Muscle layer of duodenum (tissue), 2 donors: Measurements from ENCODE around the gene SPRY4.
"Not testable (repeated sequence)": the region's sequence is repeated elsewhere in the genome, so short reads cannot be mapped to it uniquely, and the experiment has no call there.

Source experiments
- H3K27ac ChIP-seq: one replicate; pipeline ENCODE4 v1.7.0; 2013; ENCODE audit warnings: mild to moderate bottlenecking, low read length
- H3K27me3 ChIP-seq: one replicate; pipeline ENCODE4 v1.7.0; 2013; ENCODE audit warnings: low read depth, mild to moderate bottlenecking, control low read depth, low read length
- H3K36me3 ChIP-seq, 2 donors: one replicate each; pipeline ENCODE4 v1.7.0; 2013; ENCODE audit warnings: low read length in 2 of 2, control low read depth in 1 of 2, mild to moderate bottlenecking in 1 of 2; ENCODE audit not compliant: insufficient read depth in 2 of 2, control insufficient read depth in 1 of 2
- H3K4me1 ChIP-seq, 2 donors: one replicate each; pipeline ENCODE4 v1.7.0; 2013; ENCODE audit warnings: low read length in 2 of 2, mild to moderate bottlenecking in 2 of 2, control low read depth in 1 of 2, moderate library complexity in 1 of 2; ENCODE audit not compliant: insufficient read depth in 2 of 2, control insufficient read depth in 1 of 2
- H3K4me3 ChIP-seq, 2 donors: one replicate each; pipeline ENCODE4 v1.7.0; 2013; ENCODE audit warnings: low read length in 2 of 2, low read depth in 1 of 2, mild to moderate bottlenecking in 1 of 2
- H3K9me3 ChIP-seq, 2 donors: one replicate each; pipeline ENCODE4 v1.7.0; 2013; ENCODE audit warnings: low read length in 2 of 2, control low read depth in 1 of 2, mild to moderate bottlenecking in 1 of 2; ENCODE audit not compliant: control insufficient read depth in 1 of 2
- donor health status: healthy.

The SPRY4 gene

DNA sequence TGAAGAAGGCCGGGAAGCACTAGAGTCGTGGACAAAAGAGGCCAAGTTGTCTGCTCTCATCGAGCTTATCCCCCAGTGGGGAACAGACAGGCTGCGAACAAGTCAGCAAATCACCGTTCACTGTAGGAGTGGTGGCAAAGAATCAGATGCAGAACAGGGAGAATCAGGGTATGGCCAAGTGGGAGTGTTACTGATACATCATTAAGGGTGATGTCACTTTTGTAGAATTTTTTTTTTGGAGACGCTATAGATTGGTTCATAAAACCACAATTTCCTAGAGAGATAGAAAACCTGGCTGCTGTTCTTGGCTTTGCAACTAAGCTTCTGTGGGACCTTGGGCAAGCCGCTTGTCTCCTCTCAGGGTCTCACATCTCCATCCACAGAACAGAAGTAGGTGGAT lies 21.3 kb downstream of the SPRY4 start:
- Histone ChIP-seq H3K4me3 (no peak overlapping the region), H3K4me1 (no peaks in the 10 kb centered on the region), H3K36me3 (no peaks in the 10 kb centered on the region), H3K9me3 (no peaks in the 10 kb centered on the region), H3K27ac (no peak overlapping the region), H3K27me3 (no peaks in the 10 kb centered on the region)

DNA sequence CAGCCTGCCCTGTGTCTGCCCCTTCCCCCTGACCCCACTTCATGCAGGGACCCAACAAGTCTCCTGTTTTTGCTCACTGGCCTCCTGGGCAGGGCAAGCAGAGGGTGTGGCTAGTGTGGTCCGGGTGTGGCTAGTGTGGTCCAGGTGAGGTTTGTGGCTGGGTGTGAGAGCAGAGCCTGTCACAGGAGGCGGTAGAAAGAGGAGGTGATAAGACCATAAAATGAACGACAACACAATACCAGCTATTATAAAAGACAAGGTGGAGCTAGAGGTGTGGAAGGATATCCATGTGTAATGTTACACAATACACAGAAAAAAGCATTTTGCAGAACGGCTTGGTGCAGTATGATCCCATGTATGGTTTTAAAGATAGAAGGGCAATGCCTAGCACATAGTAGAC lies 23.3 kb downstream of the SPRY4 start:
- Histone ChIP-seq H3K27me3 (no peaks in the 10 kb centered on the region), H3K27ac (no peak overlapping the region), H3K4me1 (peaks cover 0 to 3% of the 10 kb centered on the region in 2 donors), H3K9me3 (no peaks in the 10 kb centered on the region), H3K4me3 (no peak overlapping the region), H3K36me3 (no peaks in the 10 kb centered on the region)

DNA sequence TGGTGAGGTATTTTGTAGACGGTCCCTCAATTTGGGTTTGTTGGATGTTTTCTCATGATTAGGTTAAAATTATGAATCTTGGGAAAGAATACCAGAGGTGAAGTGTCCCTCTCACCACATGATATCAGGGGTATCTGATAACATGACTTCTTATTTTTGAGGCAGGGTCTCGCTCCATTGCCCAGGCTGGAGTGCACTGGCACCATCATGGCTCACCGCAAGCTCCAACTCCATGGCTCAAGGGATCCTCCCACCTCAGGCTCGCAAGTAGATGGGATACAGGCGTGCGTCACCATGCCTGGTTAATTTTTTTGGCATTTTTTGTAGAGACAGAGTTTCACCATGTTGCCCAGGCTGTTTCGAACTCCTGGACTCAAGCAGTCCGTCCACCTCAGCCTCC lies 24.1 kb downstream of the SPRY4 start:
- H3K36me3 ChIP-seq: no peaks in the 10 kb centered on the region
- no peak overlapping the region for H3K4me3 ChIP-seq
- no peaks in the 10 kb centered on the region for H3K9me3 ChIP-seq
- no peak overlapping the region for H3K27ac ChIP-seq
- peaks cover 0 to 3% of the 10 kb centered on the region in 2 donors for H3K4me1 ChIP-seq
- H3K27me3 ChIP-seq: no peaks in the 10 kb centered on the region

DNA sequence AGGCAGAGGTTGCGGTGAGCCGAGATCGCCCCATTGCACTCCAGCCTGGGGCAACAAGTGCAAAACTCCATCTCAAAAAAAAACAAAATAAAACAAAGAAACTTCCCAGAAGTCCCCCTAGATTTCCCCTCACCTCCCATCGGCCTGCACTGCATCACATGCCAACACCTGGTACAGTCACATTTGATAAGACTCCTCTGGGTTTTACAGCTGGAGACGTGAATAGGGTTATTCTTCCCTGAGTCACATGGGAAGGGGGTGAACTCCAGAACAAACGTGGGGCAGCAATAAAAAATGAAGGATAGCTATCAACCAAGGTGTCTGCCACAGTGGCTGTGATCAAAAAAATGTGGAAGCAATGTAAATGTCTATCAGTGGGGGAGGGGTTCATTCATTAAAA lies 26.0 kb downstream of the SPRY4 start:
- Histone ChIP-seq H3K4me3 (no peak overlapping the region), H3K9me3 (no peaks in the 10 kb centered on the region), H3K4me1 (peaks cover 0 to 3% of the 10 kb centered on the region in 2 donors), H3K27ac (no peak overlapping the region), H3K36me3 (no peaks in the 10 kb centered on the region), H3K27me3 (no peaks in the 10 kb centered on the region)

DNA sequence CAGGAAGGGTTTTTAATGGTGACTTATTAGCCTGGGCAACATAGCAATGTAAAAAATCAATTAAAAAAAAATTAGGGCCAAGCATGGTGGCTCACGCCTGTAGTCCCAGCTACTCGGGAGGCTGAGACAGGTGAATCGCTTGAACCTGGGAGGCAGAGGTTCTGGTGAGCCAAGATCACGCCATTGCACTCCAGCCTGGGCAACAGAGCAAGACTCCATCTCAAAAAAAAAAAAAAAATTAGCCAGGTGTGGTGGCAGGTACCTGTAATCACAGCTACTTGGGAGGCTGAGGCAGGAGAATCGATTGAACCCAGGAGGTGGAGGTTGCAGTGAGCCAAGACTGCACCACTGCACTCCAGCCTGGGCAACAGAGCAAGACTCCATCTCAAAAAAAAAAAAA lies 27.0 kb downstream of the SPRY4 start:
- H3K27me3 ChIP-seq, H3K4me1 ChIP-seq, H3K4me3 ChIP-seq, H3K36me3 ChIP-seq, H3K9me3 ChIP-seq, H3K27ac ChIP-seq: not testable (repeated sequence)

DNA sequence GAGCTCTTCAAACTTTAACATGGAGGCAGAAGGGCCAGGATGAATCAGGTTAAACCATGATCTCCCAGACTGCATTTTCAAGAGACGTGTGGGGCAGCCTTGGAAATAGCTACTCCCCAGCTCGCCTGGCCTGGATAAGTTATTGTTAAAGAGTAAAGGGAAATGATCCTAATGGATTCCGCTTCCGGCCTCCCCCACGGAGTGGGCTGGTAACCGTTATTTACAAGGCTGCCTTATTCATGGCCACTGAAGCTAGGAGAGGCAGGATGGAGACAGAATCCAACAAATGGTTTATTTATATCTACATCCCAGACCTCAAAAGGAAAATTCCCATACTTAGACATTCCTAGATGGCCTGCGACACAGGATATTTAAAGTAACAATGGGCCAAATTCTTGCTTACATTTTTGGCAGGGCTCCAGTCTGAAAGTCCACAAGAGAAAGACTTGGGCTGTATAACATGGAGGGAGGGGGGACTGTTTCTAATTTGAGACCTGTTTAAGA lies 27.9 kb downstream of the SPRY4 start:
- no peaks in the 10 kb centered on the region for H3K27me3 ChIP-seq

DNA sequence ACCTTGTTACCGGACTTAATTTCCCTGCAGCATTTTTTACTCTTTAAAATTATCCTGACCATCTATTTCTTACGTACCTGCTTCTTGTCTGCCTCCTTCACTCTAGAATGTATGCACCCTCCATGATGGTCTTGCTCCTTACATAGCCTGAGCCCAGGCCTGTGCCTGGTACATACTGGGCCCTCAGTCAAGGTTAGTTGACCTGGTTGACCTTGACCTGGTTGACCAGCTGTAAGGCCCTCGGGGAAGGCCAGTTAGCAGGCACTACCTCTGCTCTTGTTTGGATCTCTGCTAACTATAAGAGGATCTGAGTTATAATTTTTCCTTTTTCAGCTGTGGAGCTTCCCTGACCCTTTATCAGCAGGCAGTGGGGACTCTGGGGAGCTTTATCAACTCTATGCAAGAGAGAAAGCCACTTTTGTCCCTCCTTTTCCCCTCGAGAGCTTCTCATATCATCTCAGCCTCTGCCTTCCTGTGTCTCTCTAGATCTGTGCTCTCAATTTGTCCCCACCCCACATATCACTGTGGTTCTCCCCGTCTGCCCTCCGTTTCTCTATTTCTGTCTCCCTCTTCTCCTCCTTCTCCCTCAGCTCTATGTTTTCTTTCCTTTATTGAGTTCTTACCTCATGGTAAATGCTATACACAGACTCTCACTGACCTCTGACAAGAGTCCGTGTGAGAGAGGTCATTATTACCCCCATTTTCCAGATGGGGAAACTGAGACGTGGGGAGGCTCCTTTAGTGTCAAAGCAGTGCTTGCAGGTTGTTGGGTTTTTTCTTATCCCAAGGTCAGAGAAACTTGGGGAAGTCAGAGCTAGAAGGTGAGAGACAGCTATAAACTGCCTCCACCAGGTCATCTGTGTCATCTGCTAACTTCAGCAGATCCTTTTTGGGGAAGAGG lies 28.6 kb downstream of the SPRY4 start:
- Histone ChIP-seq H3K4me3 (no peak overlapping the region), H3K27me3 (no peaks in the 10 kb centered on the region), H3K9me3 (no peaks in the 10 kb centered on the region), H3K36me3 (no peaks in the 10 kb centered on the region), H3K4me1 (peaks cover 0 to 3% of the 10 kb centered on the region in 2 donors), H3K27ac (no peak overlapping the region)

More for the DNA sequence above, 27.9 kb downstream of the SPRY4 start:
- Histone ChIP-seq H3K36me3 (no peaks in the 10 kb centered on the region), H3K4me3 (no peak overlapping the region), H3K9me3 (no peaks in the 10 kb centered on the region), H3K4me1 (peaks cover 0 to 3% of the 10 kb centered on the region in 2 donors), H3K27ac (no peak overlapping the region)

DNA sequence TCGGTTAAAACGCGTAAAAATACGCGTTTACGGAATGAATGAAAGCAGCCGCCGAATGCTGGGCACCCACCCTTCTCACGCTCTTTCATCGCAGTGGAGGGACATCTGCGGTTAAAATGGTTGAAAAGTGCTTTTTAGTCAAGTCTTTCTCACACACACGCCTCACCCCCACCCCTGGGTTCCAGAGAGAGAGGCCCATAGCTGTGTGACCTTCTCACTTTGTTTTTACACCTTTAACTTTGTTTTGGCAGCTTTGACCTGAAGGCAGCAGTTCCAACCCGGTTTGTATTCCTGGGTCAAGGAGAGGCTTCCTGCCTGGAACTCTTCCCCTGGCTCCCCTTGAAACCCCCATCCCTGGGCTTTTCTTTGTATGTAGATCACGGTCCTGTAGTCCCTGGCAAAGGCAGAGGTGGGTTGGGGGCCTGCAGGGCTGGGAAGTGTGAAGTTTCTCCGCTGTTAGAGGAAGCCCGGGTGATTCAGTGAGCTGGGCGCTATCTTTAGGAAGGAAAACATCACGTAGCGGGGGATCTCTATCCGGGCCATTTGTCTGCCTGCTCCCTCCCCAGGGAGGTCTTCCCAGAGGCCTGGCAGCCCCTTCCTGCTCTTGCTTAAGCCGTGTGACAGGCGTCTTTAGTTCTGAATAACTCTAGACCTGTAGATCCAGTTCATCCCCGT lies 29.6 kb downstream of the SPRY4 start:
- H3K4me3 ChIP-seq: no peak overlapping the region
- H3K36me3 ChIP-seq: no peaks in the 10 kb centered on the region
- no peaks in the 10 kb centered on the region for H3K9me3 ChIP-seq
- no peaks in the 10 kb centered on the region for H3K27me3 ChIP-seq
- H3K4me1 ChIP-seq: peaks cover 0 to 3% of the 10 kb centered on the region in 2 donors
- no peak overlapping the region for H3K27ac ChIP-seq

DNA sequence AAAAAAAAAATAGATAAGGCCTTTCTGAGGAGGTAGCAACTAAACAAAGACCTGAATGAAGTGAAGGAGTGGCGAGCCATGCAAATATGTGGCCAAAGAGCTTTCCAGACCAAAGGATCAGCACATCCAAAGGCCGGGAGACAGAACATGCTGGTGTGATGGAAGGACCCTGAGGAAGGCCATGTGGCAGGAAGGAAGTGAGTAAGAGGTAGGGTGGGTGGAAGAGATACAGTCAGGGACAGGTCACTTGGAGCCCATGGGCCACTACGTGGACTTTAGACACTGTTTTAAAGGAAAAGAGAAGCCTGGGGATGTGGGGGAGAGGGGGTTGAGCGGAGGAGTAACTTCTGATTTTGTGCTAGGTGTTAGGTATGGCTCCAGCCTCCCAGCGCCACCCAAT lies 31.3 kb downstream of the SPRY4 start:
- H3K4me1 ChIP-seq: peaks cover 0 to 3% of the 10 kb centered on the region in 2 donors
- H3K27ac ChIP-seq: no peak overlapping the region
- no peaks in the 10 kb centered on the region for H3K27me3 ChIP-seq
- no peak overlapping the region for H3K4me3 ChIP-seq
- no peaks in the 10 kb centered on the region for H3K36me3 ChIP-seq
- H3K9me3 ChIP-seq: no peaks in the 10 kb centered on the region

DNA sequence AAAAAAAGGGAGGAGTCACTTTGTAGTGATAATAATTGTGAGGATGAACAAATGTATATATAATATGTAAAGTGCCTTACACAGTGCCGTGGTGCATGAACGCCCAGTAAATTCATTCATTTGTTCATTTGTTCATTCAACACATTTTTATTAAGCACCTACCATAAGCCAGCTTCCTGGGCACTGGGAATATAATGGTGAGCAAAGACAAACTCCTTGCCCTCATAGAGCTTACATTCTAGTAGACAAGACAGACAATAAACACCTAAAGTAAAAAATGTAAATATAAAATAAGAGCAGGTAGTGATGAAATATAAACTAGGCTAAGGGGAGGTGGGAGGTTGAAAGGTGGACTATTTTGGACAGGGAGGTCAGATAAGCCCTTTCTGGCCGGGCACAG lies 32.0 kb downstream of the SPRY4 start:
- no peak overlapping the region for H3K4me3 ChIP-seq
- no peaks in the 10 kb centered on the region for H3K9me3 ChIP-seq
- H3K27ac ChIP-seq: no peak overlapping the region
- no peaks in the 10 kb centered on the region for H3K27me3 ChIP-seq
- no peaks in the 10 kb centered on the region for H3K36me3 ChIP-seq
- peaks cover 0 to 3% of the 10 kb centered on the region in 2 donors for H3K4me1 ChIP-seq

DNA sequence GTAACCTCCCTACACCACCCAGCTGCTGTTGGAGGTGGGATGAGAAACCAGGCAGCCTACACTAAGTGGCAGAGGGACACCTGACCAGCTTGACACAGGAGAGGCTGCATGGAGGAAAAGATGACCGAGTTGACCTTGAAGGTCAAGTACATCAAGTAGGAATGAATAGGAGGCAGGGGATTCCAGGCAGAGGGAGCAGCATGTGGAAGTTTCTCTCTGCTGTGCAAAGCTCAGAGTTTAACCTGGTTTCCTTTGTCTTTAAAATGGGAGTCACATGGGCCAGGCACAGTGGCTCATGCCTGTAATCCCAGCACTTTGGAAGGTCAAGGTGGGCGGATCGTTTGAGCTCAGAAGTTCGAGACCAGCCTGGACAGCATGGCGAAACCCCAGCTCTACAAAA lies 32.6 kb downstream of the SPRY4 start:
- Histone ChIP-seq H3K9me3 (no peaks in the 10 kb centered on the region), H3K27ac (no peak overlapping the region), H3K4me3 (no peak overlapping the region), H3K36me3 (no peaks in the 10 kb centered on the region), H3K27me3 (no peaks in the 10 kb centered on the region), H3K4me1 (peaks cover 4 to 6% of the 10 kb centered on the region in 2 donors)
